Measurements from ENCODE around the gene MGAT5B. TPM values are rescaled to one million over a fixed set of nuclear protein-coding genes. Genes with fewer than 3 reads are reported as not detected.

The MGAT5B gene
- total RNA-seq, 1 experiment from 2014 or later: 4.9 TPM

Other genes starting within 250 kb of the MGAT5B start
- gene ST6GALNAC1, start 224.6 kb upstream of the MGAT5B start, total RNA-seq (2014; rRNA removed; shearing (Covaris generic)): not detected in 2 replicates
- 59.6 and 59.9 TPM in 2 replicates for gene MXRA7, start 157.4 kb upstream of the MGAT5B start, total RNA-seq (2014; rRNA removed; shearing (Covaris generic))
- gene JMJD6, start 141.8 kb upstream of the MGAT5B start, total RNA-seq (2014; rRNA removed; shearing (Covaris generic)): 24.9 and 26.2 TPM in 2 replicates
- 47.9 and 56.9 TPM in 2 replicates for gene METTL23, start 141.6 kb upstream of the MGAT5B start, total RNA-seq (2014; rRNA removed; shearing (Covaris generic))
- 232 and 251 TPM in 2 replicates for gene SRSF2, start 131.1 kb upstream of the MGAT5B start, total RNA-seq (2014; rRNA removed; shearing (Covaris generic))
- 23.0 and 23.4 TPM in 2 replicates for gene MFSD11, start 130.3 kb upstream of the MGAT5B start, total RNA-seq (2014; rRNA removed; shearing (Covaris generic))

All from RPMI7951 (cell line).